HG03571 (cell line): Measurements from ENCODE around the gene KCNN4.
"Not testable (repeated sequence)": the region's sequence is repeated elsewhere in the genome, so short reads cannot be mapped to it uniquely, and the experiment has no call there.

Experiments used
- ATAC-seq: cut with Tn5 transposase; IDR thresholded peaks from one replicate; pipeline ENCODE4 v1.9.1; 2021; ENCODE audit not compliant: unreplicated experiment

KCNN4 gene

DNA sequence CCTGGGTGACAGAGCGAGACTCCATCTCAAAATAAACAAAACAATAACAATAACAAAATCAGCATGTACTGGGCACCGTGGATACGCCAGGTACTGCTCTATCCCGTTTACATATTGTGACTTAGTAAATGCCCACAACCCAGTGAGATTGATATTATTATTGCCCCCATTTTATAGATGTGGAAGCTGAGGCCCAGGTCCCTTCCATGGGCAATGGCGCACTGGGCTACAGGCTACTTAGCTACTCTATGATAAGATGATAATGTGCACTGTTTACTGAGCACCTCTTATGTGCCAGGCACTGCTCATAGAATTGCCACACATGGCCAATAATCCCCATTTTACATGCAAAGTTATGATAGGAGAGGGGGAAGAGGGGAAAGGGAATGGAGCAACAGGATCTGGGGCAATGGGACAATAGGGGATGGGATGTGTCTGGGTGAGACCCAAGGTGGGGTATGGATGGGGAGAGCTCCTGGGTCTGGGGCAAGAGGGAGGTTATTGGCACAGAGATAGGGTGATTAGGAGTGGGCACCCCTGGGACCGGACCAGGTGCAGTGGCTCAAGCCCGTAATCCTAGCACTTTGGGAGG, 5.4 kb downstream of the KCNN4 start:
- no peak for ATAC-seq

- not testable (repeated sequence) for ATAC-seq
These were observed 5.9 kb downstream of the KCNN4 start for GRCh38 chr19:43774940-43775258.

- ATAC-seq: no peak
These were observed 6.5 kb downstream of the KCNN4 start for GRCh38 chr19:43774103-43774939.

GRCh38 chr19:43773725-43774102, 7.1 kb downstream of the KCNN4 start:
- ATAC-seq: no peak

GRCh38 chr19:43769256-43769655, 11.5 kb downstream of the KCNN4 start:
- ATAC-seq: no peak

DNA sequence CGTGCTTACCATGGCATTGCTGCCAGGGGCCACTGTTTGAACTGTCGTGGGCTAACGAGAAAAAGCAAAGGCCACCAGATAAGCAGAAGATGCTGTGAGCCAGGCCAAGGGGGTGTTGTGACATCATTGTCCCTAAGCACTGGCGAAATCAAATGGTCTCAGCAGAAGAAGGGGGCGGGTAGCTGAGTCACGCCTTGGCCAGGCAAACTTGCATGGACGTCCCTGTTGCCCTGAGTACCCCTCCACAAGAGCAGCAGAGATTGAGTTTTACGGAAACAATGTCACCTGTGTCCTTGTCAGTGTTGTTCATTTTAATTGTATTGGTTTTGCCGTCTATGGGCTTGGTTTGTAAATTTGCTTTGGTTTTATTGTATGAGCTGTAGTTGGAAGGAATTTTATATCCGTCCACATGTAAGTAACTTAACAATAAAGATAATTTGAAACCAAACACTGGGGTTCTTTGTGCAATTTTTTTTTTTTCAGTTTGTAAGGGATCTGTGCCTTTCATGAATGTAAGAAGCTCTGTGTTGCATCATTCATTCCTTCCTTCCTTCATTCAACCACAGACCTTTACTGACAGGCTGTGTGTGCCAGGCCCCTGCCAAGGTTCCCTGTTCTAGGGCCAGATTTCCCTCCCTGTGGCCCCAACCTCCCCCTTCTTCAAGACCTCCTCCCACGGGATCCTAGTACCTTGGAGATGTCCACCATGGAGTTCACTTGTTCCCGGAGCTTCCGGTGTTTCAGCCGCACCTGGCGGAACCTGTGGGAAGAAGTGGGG, 12.3 kb downstream of the KCNN4 start:
- no peak for ATAC-seq

DNA sequence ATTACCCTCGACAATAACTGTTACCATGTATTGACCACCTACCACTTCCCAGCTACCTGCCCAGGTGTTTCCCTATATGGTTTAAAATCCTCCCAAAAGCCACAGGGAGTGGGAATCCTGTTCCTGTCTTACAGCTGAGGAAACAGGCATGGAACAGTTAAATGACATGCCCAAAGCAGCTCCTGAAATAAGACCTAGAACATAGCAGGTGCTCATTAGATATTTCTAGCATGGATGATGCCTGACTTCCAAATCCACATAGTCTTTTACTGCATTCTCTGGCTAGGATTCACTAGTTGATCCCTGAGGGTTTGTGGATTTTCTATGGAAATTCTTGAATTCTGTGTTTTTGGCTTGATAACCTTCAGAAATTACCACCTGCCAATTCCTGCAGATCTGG, 13.0 kb downstream of the KCNN4 start:
- ATAC-seq: no peak

DNA sequence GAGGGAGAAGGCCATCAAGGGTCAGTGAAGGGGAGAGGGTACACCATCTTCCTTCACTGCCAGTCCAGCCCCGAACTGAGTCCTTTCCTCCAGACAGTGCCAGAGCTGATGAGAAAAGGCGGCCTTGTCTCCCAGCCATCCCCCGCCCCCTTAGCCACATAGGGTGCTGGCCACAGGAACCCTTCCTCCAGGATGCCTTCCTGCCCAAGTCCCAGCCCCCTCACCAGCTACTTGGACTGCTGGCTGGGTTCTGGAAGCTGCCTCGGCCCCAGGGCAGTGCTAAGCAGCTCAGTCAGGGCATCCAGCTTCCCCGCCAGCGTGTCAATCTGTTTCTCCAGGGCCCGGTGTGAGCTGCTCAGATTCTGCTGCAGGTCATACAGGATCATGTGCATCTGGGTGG, 13.5 kb downstream of the KCNN4 start:
- ATAC-seq: no peak

DNA sequence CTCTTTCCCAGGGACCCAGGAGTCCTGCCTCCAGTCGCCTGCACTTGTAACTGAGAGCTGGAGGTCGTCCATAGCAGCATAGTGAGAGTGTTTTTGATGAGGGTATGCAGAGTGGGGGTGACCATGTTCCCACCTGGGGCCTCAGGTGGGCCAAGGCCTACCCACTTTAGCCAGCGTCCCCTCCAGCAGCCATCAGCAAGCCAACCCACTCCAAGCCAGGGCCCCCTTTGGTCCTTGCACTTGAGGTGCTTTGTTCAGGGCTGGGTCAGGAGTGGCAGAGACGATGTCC, 14.1 kb downstream of the KCNN4 start:
- ATAC-seq: no peak

- peak; percentile 61 for ATAC-seq
These were observed 15.5 kb downstream of the KCNN4 start for GRCh38 chr19:43765109-43765876.

DNA sequence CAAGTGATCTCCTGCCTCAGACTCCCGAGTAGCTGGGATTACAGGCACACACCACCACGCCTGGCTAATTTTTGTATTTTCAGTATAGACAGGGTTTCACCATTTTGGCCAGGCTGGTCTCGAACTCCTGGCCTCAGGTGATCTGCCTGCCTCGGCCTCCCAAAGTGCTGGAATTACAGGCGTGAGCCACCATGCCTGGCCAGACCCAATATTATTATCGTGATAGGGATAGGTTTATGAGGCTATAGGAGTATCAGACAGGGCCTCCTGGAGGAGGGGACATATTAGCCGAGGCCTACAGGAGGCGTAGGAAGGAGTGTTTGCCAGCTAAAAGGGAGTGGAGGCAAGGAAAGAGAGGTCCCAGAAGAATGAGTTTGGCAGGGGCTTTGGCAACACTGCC, 16.1 kb downstream of the KCNN4 start:
- not testable (repeated sequence) for ATAC-seq

- no peak for ATAC-seq
These were observed 17.3 kb downstream of the KCNN4 start for GRCh38 chr19:43763473-43763939.

DNA sequence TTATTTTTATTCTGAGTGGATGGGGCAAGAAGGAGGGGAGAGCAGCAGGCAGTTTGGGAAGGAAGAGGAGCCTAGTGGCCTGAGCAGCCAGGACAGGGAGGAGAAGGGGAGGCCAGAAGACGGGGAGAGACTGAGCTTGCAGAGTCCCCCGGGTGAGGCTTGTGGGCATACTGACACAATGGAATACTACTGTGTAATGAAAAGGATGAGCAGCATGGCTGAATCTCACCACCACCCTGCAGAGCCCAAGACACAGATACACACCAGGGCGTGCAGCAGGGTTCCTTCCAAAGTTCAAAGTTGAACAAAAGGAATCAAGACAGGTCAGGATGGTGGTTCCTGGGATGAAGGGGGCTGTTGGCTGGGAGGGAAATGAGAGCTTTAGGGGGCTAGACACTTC, 18.0 kb downstream of the KCNN4 start:
- no peak for ATAC-seq

- ATAC-seq: no peak
These were observed 19.8 kb downstream of the KCNN4 start for GRCh38 chr19:43760941-43761340.

DNA sequence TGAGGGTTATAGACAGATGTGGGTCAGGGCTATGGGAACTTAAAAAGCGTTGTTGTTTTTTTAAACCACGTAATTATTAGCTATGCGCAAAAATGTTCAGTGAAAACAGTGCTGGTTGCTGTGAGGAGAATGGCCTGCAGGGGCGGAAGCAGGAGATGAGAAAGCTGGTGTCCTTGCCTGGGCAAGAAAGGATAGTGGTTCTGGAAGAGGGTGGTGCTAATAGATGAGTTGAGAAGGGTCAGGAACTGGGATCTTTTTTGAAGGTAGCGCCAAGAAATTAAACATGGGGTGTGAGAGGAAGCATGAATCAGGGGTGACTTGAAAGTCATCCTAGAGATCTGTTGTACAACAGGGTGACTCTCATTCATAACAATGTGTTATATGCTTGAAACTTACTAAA, 21.3 kb downstream of the KCNN4 start:
- no peak for ATAC-seq

DNA sequence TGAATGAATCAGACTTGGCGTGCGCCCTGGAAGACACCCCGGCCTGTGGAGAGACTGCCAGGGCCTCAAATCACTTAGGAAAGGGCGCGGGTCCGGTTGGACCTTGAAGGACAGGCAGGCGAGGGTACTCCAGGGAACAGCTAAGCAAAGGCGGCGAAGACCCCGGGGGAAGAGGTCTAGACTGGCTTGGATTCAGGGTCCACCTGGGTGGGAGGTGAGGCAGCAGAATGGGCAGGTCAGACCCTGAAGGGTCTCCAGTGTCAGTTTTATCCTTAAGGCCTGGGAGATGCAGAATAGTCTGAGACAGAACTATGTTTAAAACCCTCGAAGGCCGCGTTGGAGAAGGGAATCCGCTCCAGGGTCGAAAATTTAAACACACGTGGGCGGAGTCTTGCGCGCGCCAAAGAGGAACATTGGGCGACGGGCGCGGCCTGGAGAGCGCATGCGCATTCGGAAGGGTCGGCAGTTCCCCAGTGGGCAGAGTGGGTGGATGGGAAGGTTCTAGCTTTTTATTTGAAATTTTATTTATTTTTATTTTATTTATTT, 25.4 kb downstream of the KCNN4 start:
- peak; percentile 18 for ATAC-seq

DNA sequence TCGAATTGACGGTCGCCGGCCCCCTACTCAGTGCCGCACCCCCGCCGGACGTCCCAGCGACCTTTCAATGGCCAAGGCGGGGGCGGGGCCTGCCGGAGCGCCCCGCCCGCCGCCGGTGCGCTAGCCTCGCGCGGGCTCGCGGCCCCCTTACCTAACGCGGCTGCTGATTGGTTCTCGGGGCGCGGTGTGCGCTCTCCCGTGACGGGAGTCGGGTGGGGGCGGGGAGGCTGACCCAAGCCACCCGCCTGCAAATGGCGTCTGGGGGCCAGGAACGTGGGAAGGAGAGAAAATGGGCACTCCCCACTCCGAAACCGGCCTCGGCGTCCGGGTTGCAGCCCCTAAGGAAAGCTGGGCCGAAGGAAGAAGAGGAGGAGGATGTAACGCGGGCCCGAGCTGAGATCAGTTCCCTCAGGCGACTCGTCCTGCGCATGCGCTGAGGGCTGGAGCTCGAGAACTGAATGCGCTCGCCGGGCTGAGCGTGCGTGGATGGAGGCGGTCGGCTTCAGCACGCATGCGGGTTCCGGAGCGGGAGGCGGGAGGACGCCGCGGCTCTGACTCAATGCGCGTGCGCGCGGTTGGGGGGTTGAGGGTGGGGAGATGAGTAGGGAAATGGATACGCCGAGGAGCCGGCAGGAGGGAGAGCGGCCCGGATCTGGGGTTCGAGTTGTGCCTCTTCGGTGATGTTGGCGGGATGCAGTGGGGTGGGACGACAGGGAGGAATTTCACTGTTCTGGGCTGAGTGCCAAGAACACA, 26.1 kb downstream of the KCNN4 start, which contains the start of gene SMG9:
Gene SMG9 (minus strand): TSS at position 460 of the 753 bp plus-strand sequence. CDS start 4,221 bp downstream, outside the sequence.
- ATAC-seq: peak; percentile 45

GRCh38 chr19:43754253-43754502, 26.6 kb downstream of the KCNN4 start:
- no peak for ATAC-seq

GRCh38 chr19:43752287-43752875, 28.4 kb downstream of the KCNN4 start:
- no peak for ATAC-seq
